Stomach (tissue), 4 donors: ENCODE measurements around the gene PLPPR4.

Experiments
- CTCF ChIP-seq, 7 experiments: fragments of 450-650 bp in 4 of 7; fragments of 200-600 bp in 3 of 7; sonication (generic) in 3 of 7; IDR thresholded peaks; one replicate each; pipeline ENCODE4 v1.5.1; 2016 to 2019; ENCODE audit warnings: antibody characterized with exemption in 7 of 7, control low read depth in 2 of 7, mild to moderate bottlenecking in 1 of 7
- EP300 ChIP-seq: sonication (generic); formaldehyde crosslinking; IDR thresholded peaks from one replicate; pipeline ENCODE4 v1.6.1; 2017; ENCODE audit warnings: antibody characterized with exemption
- POLR2A ChIP-seq, 4 donors: fragments of 450-650 bp; IDR thresholded peaks; one replicate each; pipeline ENCODE4 v1.6.1; 2016; ENCODE audit warnings: antibody characterized with exemption in 4 of 4, control low read depth in 2 of 4, mild to moderate bottlenecking in 1 of 4, moderate library complexity in 1 of 4
- POLR2AphosphoS5 ChIP-seq, 3 donors: sonication (generic); formaldehyde crosslinking; IDR thresholded peaks; one replicate each; pipeline ENCODE4 v1.6.1; 2016; ENCODE audit warnings: antibody characterized with exemption in 3 of 3

GRCh38 chr1:99240621-99241020, 23.7 kb upstream of the PLPPR4 start:
- TF ChIP-seq CTCF (IDR thresholded peaks at IDR 0.05) (no peak), POLR2A (IDR thresholded peaks at IDR 0.05) (no peak), EP300 (no peak), POLR2AphosphoS5 (IDR thresholded peaks at IDR 0.05) (no peak)
